ENCODE results near the gene MSI1. TPM values are rescaled to one million over a fixed set of nuclear protein-coding genes. Genes with fewer than 3 reads are reported as not detected.

The MSI1 gene
- total and polyA plus RNA-seq, 2 of the 13 experiments (the other 11 are each of a cell fraction or from before 2014, with no cell fraction given) = 0.09 to 0.46 TPM

GRCh38 chr12:120321382-120322202 is 47.4 kb downstream of the MSI1 start (continued):
- TF ChIP-seq ZNF816 (CRISPR knock-in tag; IDR thresholded peaks at IDR 0.05; ENCODE audit: borderline replicate concordance) (no peak), ZNF704 (CRISPR knock-in tag; IDR thresholded peaks at IDR 0.05; ENCODE audit: borderline replicate concordance) (no peak), SRSF4 (IDR thresholded peaks at IDR 0.05; ENCODE audit: low read depth, low read length, poor library complexity, severe bottlenecking) (no peak), PHF20 (CRISPR knock-in tag; IDR thresholded peaks at IDR 0.05) (no peak), SP140L (CRISPR knock-in tag; IDR thresholded peaks at IDR 0.05; ENCODE audit: borderline replicate concordance) (no peak), DMAP1 (CRISPR knock-in tag; IDR thresholded peaks at IDR 0.05) (no peak), ATRX (CRISPR knock-in tag; IDR thresholded peaks at IDR 0.05; ENCODE audit: borderline replicate concordance) (no peak), XBP1 (CRISPR knock-in tag; IDR thresholded peaks at IDR 0.05) (no peak), ZNF510 (CRISPR knock-in tag; IDR thresholded peaks at IDR 0.05; ENCODE audit: low read depth) (no peak), SALL2 (CRISPR knock-in tag; IDR thresholded peaks at IDR 0.05) (no peak), ZZZ3 (CRISPR knock-in tag; IDR thresholded peaks at IDR 0.05; ENCODE audit: borderline replicate concordance) (no peak), KLF11 (CRISPR knock-in tag; IDR thresholded peaks at IDR 0.05) (no peak), PBX3 (CRISPR knock-in tag; IDR thresholded peaks at IDR 0.05; ENCODE audit: borderline replicate concordance) (no peak), MEF2D (CRISPR knock-in tag; IDR thresholded peaks at IDR 0.05) (no peak), SP4 (CRISPR knock-in tag; IDR thresholded peaks at IDR 0.05) (no peak), FOXA1 (IDR thresholded peaks at IDR 0.05) (no peak), FOXA1 (CRISPR knock-in tag; IDR thresholded peaks at IDR 0.05) (peak; percentile 79), ZNF136 (CRISPR knock-in tag; IDR thresholded peaks at IDR 0.05; ENCODE audit: low read depth) (no peak), ARID4A (CRISPR knock-in tag; IDR thresholded peaks at IDR 0.05; ENCODE audit: borderline replicate concordance) (peak; percentile 41; the same call in 1 of the 2 replicates), DNMT1 (CRISPR knock-in tag; IDR thresholded peaks at IDR 0.05) (no peak), ZNF430 (CRISPR knock-in tag; IDR thresholded peaks at IDR 0.05) (no peak), BHLHE40 (IDR thresholded peaks at IDR 0.05; ENCODE audit: low read length) (no peak), REL (CRISPR knock-in tag; conservative IDR thresholded peaks at IDR 0.05) (no peak)
